GM21423 (cell line): Measurements from ENCODE around the gene NRXN2.
A peak's percentile ranks its signal among the peaks of the same experiment; 100 is the strongest.
"Not testable (repeated sequence)": the region's sequence is repeated elsewhere in the genome, so short reads cannot be mapped to it uniquely, and the experiment has no call there.

Experiments used
- ATAC-seq: cut with Tn5 transposase; IDR thresholded peaks from one replicate; pipeline ENCODE4 v1.9.1; 2021; ENCODE audit warnings: mild to moderate bottlenecking, moderate library complexity; ENCODE audit not compliant: unreplicated experiment

The NRXN2 gene

DNA sequence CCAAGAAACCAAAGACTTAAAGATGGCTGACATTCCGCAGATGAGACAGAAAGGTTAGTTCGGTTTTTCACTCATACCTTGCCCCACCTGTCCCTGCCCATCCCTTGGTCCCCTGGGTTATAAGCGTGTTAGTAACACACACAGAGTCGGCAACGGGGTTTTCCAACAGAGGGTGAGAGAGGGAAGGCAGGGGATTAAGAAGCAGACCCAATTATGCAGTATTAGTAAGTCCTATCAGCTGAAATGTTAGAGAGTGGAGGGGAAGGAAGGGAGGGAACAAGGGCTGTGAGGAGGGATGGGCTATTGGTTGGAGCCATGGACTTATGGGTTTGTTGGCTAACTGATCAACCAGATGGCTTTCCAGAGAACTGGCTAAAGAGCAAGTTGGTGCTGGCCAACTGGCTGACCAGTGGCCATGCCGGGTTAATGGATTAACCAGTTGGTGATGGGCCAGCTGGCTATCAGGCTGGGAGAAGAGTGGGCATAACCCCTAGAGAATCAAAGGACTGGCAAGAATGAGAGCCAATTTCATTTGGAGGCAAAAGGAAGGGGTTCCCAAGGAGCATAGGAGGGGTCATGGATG lies 45.5 kb downstream of the NRXN2 start:
- no peak for ATAC-seq

DNA sequence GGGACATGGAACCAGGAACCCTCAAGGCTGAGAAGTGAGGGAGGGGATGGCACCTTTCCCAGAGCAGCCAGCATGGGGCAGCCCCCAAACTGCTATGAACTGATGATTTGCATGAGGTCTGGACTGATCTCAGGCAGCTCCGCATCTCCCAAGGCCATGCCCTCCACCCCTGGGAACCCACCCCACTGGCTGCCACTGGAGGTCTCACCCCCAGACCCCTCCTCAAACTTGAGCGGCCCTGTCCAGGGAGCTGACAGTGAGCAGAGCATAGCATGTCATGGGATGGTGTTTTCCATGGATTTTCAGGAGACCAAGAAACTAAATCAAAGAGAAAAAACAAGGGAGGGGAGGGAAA lies 46.8 kb downstream of the NRXN2 start:
- ATAC-seq, result no peak

DNA sequence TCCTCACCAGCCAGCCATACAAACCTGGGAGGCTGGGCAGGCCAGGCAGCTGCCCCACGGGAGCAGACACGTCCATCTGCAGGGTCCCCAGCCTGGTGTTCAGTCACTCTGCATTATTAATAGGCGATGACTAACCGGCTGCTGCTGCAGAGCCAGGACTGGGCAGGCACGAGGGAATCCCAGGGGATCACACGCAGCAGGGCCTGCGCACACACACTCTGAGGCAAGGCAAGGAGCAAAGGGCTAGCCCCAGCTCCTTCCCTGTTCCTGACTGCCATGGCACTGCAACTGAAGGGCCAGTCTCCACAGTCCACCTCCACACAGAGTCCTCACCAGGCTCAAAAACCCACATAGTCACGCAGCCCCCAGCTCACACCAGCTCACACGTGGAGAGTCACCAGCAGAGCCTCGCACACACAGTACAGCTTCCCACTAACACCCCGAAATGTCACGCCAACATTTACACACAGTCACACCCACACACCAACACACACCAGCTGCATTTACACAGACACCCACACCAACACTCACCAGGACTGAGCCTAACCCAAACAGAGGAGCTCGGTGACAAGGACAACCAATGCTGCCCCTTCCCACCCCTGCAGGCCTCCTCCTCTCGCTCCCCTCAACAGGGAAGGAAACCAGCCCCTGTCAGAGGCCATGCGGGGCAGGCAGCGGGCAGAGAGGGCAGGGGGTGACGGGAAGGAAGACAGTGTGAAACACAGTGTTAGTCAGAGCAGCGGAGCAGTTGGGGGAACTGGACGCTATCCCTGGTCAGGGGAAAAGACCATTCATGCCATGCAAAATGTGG lies 47.3 kb downstream of the NRXN2 start:
- no peak for ATAC-seq

DNA sequence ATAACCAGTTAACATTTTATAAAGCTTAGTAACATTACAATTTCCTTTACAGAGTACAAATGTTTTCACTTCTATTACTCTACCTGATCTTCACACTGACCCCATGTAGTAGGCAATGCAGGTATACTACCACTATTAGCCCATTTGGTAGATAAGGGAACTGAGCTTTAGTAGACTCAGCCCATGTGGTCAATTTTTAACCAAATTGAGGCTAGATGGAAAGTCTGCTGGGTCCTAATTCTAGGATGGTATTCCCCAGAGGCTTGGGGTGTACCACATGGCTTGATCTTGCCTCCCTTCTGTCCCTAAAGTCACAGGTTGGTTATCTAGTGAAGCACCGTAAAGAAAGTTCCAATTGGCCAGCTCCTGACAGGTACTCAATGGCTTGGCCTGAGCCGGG lies 48.2 kb downstream of the NRXN2 start:
- peak; percentile 61 for ATAC-seq

DNA sequence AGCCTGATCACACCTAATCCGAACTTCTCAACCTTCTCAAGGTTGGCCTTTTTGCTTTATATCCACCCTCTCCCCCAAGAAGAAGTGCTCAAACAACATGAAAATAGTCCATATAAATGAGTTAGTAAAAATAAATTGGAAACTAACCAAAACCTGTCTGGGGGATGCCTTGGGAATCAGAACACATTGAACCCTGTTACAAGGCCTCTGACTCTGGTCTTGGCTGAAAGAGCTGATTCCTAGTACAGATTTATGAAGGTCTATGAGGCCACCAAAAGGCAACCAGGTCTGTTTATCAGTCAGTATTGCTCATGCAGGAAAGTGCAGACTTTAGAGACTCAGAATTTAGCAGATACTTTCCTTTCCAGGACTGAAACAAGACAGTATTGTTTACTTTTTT lies 49.7 kb downstream of the NRXN2 start:
- no peak for ATAC-seq

DNA sequence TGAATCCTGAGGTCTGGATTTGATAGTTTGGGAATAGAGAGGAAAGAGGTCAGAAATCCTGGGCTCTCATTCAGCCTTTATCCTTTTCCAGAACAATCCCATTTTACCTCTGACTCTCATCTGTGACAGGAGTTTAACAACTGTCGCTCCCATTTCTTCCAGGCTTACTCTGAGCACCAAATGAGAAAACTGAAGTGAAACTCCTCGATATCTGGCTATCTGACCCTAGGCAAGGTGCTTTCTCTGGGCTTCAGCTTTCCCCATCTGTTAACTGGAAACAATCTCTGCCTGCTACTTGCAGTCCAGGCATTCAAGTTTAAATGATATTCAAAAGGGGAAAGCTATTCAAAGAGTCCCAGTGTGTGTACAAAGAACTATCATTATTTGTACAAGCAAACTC lies 50.1 kb downstream of the NRXN2 start:
- ATAC-seq, result no peak

DNA sequence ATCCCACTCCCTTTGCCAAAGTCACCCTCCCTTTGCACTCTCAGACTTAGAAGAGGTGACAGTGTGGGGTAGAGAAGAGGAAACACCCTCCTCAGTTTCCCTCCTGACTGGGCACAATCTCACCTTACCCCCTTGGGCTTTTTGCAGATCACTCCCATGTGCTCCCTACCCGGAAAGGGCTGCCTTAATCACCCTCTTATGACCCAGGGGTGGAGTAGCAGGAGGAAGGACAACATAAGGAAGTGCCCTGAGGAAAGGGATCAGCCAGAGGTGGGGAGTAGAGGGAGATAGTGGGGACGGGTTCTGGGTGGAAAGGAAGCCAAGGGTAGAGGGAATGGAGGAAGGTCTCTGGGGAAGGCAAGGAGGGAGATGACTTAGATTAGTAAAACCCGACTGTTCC lies 52.0 kb downstream of the NRXN2 start:
- ATAC-seq, result no peak

DNA sequence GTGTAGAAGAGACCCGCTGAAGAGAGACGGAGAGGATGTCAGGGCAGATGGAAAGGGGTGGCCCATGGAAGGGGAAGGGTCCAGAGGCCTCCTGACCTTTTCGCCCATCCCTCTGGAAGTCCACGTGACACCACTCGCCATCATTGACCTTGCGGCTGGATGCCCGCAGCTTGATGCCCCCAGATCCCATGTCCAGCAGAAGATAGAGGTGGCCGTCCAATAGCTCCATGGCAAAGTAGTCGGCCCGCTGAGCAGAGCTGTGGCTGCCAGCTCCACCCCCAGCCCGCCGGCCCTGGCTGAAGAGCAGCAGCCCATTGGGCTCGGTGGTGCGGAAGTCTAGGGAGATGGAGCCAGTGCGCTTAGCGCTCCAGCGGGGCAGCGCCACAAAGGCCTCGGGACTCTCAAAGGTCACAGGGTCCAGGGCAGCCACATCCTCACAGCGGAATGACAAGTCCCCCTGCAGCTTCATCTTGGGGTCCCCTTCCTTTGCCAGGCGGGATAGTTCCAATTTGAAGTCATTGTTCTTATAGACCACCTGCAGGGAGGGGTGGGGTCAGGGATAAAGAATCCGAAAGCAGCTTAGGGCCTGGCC lies 55.7 kb downstream of the NRXN2 start:
- ATAC-seq, result no peak

DNA sequence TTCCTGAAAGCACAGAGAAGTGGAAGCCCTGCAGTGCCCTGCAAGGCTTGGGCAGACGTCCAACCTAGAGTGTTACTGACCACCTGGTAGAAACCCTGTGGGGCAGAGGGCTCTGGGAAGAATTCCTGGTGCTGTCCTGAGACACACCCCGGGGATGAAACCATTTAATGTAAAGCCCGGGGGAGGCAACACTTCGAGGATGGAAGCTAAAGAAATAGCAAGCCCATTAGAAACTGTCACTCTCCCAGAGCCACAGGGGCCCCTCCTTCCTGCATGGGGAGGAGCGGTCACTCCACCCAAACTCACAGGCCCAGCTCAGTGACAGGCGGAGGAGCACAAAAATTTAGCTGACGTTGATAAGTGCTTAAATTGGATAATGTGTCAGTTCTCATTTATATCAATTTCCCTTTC lies 57.6 kb downstream of the NRXN2 start:
- no peak for ATAC-seq

DNA sequence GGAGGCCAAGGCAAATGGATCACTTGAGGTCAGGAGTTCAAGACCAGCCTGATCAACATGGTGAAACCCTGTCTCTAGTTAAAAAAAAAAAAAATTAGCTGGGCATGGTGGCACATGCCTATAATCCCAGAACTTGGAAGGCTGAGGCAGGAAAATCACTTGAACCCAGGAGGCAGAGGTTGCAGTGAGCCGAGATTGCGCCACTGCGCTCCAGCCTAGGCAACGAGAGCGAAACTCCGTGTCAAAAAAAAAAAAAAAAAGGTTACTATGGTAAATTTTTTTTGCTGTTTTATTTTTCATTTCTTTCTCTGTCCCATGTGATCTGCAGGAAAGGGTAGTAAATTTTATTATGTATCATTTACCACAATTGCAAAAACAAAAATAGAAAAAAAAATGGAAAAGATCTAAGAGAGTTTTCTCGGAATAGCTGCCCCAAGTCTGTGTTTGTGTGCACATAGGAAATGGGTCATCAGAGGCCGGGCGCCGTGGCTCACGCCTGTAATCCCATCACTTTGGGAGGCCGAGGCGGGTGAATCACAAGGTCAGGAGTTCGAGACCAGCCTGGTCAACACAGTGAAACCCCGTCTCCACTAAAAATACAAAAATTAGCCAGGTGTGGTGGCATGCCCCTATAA lies 58.6 kb downstream of the NRXN2 start:
- not testable (repeated sequence) for ATAC-seq

DNA sequence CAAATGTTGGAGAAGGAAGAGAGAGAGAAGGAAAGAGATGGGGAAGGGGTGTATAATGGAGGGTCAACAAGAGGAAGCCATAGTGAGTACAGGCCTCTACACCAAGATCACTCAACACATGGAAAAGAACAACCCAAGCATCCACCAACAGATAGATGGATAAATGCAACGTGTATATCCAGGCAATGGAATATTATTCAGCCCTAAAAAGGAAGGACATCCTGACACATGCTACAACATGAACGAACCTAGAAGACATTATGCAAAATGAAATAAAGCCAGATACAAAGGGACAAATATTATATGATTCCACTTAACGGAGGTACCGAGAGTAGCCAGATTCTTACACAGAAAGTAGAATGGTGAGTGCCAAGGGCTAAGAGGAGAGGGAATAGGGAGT lies 59.3 kb downstream of the NRXN2 start:
- ATAC-seq, result no peak

DNA sequence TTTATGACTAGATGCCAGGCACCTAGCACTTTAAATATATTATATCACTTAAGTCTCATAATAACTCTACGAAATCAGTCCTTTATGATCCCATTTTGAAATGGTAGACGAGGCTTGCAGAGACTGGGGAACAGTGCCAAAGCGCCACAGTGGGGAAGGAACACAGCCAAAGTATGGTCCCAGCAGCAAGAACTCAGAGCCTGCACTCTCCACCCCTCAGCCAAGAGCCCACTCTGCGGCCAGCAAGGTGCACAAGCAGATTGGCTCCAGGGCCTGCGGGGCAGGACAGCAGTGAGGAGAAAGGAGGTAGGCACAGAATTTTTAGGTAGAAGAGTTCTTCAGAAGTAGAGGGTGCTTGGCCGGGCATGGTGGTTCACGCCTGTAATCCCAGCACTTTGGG lies 61.4 kb downstream of the NRXN2 start:
- no peak for ATAC-seq

DNA sequence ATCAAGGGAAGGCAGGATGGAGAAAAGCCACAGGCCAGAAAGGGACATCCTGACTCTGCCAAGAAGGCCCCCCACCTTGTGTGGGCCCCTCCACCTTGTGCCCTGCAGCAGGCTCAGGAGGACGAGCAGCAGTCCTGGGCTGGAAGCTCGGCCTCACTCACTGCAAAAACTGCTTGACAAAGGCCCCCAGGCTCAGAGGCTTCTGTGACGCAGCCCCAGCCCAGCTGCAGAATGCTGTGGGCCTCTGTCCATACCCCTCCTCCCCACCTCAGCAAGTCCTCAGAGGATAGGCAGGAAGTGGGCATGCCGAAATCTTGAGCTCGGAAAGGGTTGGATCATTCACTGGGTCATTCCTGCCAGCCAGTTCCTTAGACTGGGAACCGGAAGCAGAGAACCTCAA lies 61.9 kb downstream of the NRXN2 start:
- ATAC-seq, result no peak

DNA sequence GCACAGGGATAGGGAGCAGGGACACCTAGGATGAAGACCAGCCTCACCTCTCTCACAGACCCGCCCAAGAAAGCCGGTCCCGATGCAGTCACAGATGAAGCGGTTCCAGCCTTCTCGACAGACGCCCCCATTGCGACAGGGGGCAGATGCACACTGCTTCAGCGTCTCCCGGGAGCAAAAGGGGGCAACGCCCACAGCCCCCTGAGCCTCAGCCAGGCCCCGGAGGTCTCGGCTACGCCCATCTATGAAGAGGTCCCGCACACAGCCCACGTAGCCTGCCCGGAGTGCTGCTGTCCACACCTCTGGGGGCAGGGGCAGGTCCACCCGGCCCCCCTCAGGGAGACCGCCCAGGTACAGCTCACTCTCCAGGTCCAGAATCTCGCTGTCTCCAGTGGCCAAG lies 62.3 kb downstream of the NRXN2 start:
- ATAC-seq, result no peak

DNA sequence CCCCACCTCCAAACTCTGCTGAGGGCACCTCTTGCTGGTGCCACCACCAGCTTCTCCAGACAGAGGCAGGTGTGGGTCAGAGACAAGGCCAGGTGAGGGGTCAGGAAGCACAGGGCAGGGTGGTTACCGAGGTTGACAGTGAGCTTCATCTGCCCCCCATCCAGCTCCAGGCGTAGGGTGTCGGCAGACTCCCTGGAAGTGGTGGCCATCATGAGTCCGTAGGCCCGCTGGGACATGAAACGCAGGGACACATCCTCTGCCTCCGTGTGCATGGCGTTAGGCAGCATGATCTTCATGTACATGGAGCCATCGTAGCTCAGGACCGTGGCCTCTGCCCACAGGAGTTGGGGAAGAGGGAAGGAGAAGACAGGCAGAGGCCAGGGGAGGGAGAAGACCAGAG lies 62.8 kb downstream of the NRXN2 start:
- ATAC-seq, result no peak

DNA sequence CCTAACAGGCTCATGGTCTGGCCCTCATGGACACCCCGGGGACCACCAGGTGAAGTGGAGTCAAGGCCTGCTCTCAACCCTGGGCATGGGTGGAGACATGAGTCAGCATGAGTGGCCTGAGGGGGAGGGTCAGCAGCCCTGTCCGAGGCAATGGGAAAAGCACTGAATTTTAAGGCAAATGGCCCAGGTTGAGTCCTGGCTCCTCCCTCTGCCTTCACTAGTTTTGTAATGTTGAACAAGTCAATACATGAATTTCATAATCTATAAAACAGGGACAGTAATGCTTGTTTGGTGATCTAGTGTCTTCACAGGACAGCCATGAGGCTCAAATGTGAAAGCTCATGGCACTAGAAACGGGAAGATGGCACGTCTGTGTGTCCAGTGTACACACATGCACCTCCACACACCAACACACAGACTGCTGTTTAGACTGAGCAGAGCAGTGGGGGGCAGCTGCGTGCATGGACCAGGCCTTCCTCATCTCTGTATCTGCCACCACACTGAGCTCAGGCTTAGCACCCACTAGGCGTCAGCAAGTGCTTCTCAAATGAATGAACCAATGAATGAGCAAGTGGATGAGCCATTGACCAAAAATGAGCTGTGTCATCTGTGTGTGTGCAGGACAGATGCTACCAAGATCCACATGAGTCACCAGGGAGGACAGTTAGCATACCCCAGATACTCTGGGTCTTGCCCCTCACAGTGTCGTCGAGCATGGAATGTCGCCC lies 63.4 kb downstream of the NRXN2 start:
- no peak for ATAC-seq

DNA sequence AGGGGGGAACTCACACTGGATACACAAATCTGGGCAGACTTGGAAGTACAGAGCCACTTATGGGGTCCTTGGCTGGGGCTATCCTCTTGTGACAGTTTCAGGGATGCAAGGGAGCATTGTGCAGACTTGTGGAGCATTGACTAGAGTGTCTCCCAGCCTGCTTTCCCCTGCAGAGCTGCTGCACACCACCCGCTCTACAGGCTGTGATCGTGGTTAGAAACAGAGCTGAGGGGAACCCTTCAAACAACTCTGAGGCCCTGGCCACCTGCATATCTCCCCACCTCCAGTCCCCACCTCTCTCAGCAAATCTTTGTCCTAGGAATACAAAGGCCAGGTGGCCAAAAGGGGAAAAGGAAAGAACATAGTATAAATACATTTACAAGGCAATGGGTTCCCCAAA lies 64.7 kb downstream of the NRXN2 start:
- no peak for ATAC-seq

DNA sequence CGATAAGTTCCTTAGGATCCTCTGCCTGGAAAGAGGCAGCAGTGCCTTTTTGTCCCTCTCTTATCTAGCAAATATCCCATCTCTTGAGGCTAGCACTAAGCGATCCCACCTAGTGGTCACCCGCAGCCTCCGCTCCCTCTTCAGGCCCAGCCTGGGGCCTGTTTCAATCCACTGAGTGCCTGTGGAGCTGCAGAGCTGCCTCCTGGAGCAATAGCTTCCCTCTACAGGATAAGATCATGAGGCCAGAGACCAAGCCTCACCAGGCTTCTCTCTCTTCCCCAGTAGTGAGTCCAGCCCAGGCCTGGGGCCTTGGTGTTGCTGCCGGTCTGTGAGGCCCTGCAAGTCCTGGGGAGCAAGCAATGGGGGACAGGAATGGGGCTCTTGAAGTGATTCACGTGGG lies 66.1 kb downstream of the NRXN2 start:
- ATAC-seq, result no peak

DNA sequence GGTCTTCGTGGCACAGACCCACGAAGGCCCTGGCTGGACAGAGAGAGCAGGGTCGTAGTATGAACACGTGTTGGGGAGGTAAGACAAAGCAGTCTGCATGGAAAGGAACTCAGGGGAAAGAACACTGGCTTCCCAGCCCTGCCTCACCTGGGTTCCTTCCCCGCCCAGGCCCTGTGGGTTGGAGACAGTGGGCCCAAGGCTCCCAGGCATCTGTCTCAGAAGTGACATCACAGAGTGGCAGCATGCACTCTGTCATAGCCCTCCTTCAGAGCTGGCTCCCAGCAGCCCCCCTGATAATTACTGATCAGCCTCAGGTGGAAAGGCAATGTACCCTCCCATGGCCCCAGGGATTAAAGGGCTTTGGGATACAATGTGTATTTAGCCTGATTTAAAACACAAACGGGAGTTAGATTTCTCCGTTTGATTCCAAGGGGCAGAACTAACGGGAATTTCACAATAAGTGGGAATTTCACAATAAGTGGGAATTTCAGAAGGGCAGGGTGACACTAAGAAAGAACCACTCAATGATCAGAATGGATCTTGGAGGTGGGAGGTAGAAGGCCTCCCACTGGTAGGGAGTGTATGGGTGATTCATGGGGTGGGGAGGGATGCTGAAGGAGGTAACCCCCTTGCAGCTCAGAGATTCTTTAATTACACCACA lies 66.9 kb downstream of the NRXN2 start:
- no peak for ATAC-seq

DNA sequence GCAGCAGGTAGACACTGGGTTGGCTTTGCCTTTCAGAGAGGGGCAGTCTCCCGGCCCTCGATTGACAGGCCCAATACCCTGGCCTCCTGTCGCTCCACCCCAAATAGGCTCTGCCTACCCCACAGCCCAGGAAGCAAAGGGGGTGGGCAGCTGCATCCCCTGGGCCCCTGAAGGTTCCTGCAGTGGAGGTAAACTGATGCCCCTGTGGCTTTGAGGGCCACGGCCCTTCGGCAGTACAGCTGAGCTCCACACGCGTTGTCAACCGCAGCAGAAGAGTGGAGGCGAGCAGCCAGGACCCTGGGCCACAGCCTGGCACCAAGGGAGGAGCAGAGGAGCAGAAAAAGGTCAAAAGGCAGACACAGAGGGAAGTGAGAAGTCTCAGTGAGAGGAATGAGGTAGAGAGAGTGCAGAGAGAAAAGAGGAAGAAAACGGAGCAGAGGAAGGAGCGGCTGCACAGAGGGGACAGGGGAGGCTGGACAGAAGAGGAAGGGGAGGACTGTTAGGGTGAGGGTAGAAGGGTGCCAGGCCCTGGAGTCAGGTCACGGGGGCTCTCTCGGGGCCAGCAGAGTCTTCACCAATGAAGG lies 67.9 kb downstream of the NRXN2 start:
- no peak for ATAC-seq

DNA sequence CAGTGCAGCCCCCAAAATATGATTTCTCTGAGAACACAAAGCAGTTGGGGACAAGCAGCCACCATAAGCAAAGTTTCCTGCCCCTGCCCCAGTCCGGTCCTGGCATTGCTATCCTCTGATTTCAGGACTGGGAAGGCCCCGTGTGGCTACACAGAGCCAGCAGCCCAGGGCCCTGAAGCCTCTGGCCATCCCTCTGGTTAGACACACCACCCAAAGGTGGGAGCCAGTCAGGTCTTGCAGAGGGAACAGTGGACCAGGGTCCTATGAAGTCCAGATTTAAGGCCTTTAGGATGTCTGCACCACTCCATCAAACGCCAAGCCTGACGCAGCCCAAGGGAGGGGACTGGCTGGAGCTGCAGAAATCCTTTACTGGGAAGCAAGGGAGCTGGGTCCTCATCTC lies 68.6 kb downstream of the NRXN2 start:
- ATAC-seq, result no peak
